Gastrocnemius medialis (tissue), 4 donors: ENCODE measurements around the gene ZNF664.

Experiments used
- CTCF ChIP-seq, 5 experiments: fragments of 450-650 bp in 3 of 5; fragments of 200-600 bp in 2 of 5; sonication (generic) in 2 of 5; IDR thresholded peaks in 4 of 5; conservative IDR thresholded peaks in 1 of 5; 1 replicate in 4 of 5; 2 replicates in 1 of 5; pipeline ENCODE4 v1.5.1; 2016 to 2019; ENCODE audit warnings: antibody characterized with exemption in 5 of 5, mild to moderate bottlenecking in 3 of 5, moderate library complexity in 3 of 5
- POLR2A ChIP-seq, 2 donors: fragments of 450-650 bp; IDR thresholded peaks; one replicate each; pipeline ENCODE4 v1.6.1; 2017; ENCODE audit warnings: antibody characterized with exemption in 2 of 2, mild to moderate bottlenecking in 2 of 2, moderate library complexity in 2 of 2

- TF ChIP-seq CTCF (IDR thresholded peaks at IDR 0.05 in 4 of 5, conservative IDR thresholded peaks at IDR 0.05 in 1 of 5) (no peak), POLR2A (IDR thresholded peaks at IDR 0.05) (no peak)
These were observed 23.6 kb downstream of the ZNF664 start for GRCh38 chr12:123996581-123996980.
